ENCODE results near the gene WDR48.
"Not testable (repeated sequence)": the region's sequence is repeated elsewhere in the genome, so short reads cannot be mapped to it uniquely, and the experiment has no call there.

The WDR48 gene

DNA sequence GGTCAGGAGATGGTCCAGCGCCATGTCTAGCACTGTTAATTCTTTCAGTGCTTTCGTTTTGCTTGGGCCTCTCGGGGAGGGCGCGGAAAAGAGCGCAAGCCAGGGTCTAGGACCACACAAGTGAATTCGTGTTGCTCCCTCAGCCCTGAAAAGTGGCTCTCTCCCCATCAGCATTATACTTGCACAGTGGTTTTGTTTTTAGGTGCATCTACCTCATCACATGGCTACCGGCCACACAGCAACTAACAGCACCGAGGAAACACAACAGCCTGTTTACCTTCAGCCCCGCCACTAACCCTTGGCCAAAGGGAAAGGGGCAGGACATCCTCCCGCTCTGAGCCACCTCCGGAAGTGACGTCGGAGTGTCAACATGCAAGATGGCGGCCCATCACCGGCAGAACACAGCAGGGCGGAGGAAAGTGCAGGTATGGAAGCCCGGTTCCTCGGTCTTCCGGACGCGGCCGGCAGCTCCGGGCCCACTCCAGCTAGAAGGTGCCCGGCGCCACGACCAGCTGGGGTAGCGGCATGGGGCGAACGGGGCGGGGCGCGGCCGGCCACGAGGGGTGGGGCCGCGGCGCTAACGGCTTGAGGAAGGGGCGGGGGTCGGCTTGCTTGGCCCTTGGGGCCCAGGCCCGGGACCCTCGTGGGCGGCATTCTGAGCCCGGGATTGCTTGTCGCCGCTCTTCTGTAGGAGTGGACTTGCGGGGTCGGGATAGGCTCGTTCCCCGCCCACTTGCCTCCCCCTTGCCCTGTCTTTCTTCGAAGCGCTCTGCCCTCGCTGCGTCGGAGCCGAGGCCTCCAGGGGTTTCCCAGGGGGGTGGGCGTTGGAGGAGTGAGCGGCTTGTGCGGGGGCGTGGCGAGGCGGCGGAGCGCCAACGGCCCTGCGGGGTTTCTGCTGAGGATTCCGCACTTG lies at the start of gene WDR48, which contains the start of gene SCN11A:
Gene WDR48, plus strand, starts transcription at position 368 of the 913 bp plus-strand sequence. Its CDS starts 10 bp downstream, at position 378.
Gene SCN11A, minus strand, starts transcription at position 296 of the 913 bp plus-strand sequence. CDS start 101,582 bp downstream, outside the sequence.
- DNase-seq = peak; percentile 70

DNA sequence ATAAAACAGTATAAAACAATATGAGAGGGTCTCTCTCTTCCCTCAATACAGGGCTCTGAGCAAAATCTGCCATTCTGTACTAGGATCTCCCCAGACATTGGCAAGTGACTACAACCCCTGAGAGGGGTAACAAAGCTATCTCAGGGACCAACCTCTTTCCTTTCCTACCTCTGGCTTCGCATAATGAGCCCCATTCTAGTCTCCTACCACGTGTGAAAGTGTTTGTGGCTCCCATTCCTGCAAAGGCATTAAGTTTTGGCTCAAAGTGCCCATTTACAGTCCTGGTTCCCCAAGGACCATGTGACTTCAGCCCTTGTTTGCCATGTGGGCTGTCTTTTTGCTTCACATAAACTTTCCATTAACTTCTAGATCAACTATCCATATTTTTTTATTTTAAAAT lies 46.5 kb upstream of the WDR48 start:
- DNase-seq = no peak

DNA sequence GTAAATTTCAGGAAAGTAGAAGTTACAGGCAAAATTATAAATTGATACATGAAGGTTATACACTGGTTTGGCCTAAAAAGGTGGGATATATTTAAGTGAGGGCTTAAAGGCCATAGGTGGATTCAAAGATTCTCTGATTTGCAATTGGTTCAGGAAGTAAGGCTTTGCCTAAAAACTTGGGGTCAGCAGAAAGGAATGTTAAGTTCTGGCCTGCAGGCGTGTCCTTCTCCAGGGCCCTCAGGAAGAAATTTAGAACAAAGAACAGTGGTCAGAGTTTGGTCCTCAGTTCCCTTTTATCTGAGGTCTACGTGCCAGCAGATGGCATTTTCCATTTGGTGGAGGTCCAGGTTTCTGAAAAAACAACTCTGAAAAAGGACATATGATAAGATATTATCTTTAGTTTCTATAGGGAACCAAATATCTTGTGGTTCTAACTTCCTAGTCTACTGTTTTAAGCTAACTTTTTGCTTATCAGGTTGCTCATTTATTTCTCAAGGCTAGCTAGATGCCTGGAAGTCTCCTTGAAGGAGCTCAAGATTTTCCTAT lies 40.6 kb upstream of the WDR48 start:
- no peak for DNase-seq

DNA sequence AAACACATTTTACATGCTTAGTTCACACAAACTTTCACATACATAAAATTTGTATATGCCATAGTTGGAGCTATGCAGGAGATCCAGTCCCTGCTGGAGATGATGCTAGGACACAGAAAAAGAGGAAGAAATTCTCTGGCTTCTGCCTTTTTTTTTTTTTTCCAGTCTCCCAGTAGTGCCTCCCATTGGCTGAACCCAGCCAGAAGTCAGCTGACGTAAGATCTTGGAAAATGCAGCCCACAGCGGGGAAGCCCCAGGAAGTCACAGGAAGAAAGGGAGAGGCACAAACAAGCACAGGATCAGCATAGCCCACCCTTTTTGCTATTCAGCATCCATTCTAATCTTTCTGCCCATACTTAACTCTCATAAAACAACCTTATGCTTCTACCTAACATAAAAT lies 38.5 kb upstream of the WDR48 start:
- DNase-seq = no peak

DNA sequence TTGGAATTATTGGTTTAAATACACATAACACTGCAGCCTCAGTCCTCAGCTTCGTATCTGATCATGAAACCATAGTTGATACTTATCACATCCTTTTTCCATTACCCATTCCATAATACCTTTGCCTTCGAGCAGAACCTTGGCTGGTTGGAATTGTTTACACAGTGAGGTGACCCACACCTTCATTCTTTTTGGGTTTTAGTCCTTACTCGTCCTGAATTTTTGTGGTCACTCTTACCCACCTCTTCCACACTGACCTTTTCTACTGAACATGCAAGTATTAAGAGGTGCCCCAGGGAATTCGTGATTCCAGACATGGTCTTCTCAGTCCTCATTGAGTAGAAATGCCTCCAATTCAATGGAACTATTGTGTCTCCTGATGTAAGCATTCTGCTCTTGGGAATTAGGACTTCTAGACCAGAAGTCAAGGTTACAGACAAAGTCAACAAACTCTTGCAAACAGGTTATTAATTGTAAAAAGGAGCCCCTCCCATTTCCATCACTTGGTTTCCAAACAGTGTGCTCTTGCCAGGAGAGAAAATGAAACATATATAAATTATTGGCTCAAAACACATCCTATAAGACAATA lies 37.8 kb upstream of the WDR48 start:
- DNase-seq = no peak

DNA sequence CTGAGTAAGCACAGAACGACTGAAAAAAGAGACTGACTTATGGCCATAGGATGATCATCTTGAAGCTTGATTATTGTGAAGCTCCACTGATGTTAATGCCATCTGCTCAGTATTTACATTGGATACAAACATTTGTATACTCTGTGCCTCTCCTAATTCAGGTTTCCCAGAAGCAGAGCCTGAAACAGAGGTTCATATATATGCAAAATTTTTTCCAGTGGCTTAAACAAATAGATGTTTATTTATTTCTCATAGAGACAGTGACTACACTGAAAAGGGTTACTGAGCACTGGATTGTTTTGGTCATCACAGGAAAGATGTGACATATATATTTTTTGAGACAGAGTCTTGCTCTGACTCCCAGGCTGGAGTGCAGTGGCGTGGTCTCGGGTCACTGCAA lies 36.4 kb upstream of the WDR48 start:
- DNase-seq = no peak

DNA sequence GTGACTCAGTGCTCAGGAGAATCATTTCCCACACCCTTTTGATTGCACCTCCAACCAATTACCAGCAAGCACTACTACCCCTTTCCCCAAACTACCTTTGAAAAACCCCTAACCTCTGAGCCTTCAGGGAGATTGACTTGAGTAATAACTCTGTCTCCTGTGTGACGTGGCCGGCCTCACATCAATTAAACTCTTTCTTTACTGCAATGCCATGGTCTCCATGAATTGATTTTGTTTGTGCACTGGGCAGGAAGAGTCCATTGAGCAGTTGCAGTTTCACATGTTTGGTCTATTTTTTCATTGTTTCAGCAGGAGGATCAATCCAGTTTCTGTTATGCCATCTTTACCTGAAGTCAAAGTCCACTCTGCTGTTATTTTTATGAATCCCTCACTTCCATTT lies 32.5 kb upstream of the WDR48 start:
- DNase-seq = no peak

DNA sequence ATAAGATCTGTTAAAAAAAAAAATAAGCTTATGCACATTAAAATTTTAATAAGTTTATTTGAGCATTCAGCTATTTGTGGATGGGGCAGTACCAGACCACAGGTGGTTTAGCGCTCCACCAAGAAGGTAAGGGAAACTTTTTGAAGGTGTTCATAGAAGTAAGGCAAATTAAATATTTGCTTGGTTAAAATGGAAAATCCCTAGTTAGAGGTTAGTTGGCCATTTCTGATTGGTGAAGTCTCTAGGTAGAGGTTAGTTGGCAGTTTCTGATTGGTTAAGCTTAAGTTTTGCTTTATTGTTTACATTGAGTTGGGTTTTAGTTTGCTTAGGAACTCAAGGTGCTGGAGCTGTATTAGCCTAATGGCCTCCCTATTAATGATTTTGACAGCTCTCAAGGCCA lies 30.8 kb upstream of the WDR48 start:
- DNase-seq = no peak

DNA sequence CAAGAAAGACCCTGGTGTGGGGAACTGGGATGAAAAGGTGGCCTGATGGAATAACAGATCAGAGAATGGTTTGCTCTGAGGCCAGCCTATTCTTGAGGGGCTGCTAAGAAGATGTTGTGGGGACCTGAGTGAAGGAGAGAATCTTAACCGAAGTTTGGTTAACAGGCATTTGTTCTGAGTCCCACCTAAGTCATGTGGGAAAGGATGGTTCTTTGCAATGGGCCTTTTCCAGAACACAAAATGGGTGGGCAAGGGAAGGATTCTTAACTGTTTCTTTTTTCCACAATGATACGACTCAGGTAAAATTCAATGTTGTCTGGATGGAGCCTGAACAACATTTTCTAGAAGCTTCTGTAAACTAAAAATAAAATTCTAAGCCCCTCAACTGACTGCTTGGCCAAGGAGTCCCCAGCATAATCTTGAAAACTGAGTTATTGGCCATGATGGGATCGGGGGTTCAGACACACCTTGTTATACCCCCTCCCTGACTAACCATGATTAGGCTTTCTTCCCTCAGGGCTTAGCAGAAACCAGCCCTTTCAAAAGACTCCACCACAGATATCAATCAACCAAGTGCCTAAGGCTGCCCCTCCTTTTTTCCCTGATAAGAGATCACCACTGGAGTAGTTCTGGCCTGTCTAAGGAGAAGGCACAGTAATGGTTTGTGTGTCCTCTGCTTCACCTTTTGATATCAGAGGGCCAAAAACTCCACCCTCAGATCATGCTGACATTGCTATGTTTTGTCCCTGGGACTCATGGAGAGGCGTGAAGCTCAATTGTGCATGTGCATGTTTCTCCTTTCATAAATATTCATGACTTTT lies 30.1 kb upstream of the WDR48 start:
- no peak for DNase-seq

DNA sequence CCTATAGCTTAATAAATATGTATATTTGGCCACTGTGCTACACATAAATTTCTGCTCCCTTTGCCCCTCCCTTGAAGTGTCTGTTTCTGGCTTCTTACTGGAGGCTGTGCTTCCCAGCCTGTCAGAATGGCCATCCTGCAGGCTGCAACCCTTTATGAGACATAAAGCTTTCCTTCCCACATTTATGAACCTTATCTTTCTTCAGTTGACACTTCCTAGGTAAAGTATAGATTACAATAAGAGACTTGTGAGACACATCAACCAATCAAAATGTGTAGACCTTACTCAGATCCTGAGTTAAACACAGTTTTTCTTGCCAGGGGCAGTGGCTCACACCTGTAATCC lies 29.6 kb upstream of the WDR48 start:
- no peak for DNase-seq

DNA sequence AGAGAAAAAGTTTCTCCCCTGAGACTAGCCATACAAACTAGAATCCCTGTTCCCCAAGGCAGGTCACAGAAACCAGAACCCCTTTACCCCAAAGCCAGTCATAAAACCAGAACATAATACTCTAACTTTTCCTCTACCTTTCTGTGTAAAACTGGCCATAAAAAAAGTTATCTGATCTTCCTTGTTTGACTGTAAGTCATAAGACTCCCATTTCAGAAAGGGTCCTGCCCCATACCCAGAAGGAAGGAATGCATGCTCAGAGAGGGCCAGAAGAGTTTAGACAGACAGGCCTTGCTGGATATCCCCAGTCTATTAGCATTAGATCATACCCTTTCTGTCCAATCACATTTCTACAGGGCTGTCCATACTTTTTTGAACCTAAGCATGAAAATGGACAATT lies 27.3 kb upstream of the WDR48 start:
- no peak for DNase-seq

DNA sequence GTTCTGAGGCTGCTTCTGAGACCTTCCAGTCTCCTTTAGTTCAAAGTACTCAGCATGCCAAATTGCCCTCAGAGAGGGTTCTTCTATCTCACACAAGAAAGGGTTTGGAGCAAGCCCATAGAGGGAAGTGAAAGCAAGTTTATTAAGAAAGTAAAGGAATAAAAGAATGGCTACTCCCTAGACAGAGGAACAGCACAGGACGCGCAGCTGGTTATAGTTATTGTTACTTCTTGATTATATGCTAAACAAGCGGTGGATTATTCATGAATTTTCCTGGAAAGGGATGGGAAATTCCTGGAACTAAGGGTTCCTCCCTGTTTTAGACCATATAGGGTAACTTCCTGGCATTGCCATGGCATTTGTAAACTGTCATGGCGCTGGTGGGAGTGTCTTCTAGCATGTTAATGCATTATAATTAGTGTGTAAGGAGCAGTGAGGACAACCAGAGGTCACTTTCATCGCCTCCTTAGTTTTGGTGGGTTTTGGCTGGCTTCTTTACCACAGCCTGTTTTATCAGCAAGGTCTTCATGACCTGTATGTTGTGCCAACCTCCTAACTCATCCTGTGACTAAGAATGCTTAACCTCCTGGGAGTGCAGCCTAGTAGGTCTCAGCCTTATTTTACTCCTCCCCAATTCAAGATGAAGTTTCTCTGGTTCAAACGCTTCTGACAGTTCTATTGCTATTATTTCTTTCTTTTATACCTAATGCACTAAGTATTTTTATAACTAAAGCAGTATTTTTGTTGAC lies 26.4 kb upstream of the WDR48 start:
- DNase-seq = no peak

DNA sequence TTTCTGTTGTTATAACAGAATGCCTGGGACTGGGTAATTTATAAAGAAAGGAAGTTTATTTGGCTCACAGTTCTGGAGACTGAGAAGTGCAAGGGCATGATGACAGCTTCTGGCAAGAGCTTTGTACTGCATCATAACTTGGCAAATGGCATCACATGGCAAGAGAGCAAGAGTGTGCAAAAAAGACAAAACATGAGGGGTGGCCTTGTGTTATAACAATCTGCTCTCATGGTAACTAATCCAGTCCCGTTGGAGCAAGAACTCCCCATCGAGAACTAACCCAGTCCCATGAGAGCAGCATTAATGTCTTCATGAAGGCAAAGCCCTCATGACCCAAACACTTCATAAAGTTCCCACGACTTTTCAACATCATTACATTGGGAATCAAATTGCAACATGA lies 23.3 kb upstream of the WDR48 start:
- no peak for DNase-seq

DNA sequence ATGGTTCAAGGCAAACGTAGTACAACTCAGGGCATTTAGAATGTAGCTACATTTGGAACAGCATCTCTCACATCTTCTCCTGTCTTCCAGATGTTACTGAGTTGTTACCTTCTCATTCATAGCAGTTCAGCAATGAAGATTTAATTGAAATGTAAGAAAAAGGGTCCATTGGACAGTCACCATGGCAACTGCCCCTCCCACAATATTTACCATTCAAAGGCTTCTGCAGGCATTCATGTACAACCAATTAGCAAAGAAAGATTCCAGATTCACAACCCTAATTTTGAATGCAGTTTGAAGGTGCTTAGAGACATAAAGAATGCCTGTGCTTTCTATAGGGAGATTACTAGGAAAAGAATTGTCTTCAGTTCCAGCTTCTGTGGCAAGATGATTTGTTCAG lies 22.3 kb upstream of the WDR48 start:
- no peak for DNase-seq

DNA sequence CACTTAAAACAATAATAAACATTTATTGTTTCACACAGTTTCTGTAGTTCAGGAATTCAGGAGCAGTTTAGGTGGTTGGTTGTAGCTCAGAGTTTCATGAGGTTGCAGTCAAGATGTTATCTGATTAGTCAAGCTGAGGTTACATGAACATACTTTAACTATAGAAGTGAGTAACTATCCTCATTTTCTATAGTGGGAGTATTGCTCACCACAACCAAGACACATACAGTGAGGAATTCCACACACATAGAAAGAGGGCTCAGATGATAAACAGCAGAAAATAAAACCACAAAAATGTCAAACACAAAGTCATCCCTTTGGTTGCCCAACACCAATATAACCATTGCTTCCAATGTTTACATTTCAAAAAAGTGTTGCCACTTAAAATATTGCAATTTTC lies 13.7 kb upstream of the WDR48 start:
- DNase-seq = no peak

DNA sequence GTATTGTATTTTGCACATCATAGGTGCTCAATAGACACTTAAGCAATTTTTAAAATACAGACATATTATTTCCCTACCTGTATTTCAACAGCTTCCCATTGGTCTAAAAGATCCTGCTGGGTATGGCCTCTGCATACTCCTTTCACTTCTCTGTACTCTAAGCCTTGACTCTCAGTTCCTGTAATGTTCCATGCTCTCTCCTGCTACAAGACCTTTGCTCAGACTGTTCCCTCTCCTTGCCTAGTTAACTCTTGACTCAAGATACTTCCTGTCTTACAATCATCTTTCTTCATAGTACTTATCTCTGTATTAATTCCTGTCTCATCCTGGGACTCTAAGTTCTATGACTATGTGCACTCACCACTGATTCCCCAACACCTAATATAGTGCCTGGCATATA lies 1.8 kb upstream of the WDR48 start:
- DNase-seq = no peak

DNA sequence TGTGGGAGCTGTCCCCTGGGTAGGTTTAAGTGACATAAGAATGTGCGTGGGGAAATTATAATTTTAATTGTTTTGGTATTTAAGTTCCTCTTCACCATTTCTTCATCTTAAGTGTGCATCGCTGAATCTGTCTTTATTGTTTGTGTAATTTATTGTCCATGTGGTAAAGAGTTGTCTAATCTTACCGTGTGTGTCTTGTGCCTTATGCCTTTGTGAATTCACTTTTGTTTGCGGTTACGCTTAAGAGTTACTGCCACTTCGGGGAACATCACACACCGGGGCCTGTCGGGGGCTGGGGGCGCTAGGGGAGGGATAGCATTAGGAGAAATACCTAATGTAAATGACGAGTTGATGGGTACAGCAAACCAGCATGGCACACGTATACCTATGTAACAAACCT lies 767 bp downstream of the WDR48 start:
- DNase-seq = no peak

DNA sequence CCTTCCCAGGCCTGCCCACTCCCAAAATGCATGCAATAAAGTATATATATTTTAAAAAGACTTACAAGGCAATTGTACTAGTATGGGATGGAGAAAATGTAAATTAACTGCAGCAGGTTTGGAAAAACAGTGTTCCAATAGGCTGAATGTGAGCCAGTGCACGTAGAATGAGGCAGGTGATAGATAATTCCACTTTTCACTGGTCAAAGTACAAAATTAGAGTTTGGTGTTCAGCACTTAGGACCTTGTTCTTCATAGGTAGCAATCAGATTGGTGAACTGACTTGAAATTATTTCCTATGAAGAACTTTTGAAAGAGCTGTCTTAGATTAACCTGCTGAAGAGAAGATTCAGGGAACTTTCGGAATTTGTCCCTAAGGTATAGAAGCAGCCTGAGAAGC lies 1.9 kb downstream of the WDR48 start:
- DNase-seq = no peak

DNA sequence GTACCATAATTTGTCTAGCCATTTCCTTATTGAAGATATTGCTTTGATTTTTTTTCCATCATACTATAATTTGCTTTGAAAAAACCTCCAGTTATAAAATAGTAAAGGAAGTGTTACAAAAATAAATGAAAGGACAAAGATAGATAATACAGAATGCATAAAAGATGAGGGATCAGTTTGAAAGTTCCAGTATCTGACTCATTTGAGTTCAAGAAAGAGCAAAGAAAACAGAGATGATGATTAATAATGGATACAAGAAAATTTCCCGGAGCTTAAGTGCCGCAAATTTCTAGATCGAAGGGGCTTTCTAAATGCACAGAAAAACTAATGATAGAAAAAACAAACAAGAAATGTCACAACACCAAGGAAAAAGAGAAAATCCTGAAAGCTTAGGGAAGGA lies 4.3 kb downstream of the WDR48 start:
- DNase-seq = no peak

DNA sequence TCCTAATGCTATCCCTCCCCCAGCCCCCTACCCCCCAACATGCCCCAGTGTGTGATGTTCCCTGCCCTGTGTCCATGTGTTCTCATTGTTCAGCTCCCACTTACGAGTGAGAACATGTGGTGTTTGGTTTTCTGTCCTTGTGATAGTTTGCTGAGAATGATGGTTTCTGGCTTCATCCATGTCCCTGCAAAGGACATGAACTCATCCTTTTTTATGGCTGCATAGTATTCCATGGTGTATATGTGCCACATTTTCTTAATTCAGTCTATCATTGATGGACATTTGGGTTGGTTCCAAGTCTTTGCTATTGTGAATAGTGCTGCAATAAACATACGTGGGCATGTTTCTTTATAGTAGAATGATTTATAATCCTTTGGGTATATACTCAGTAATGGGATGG lies 9.4 kb downstream of the WDR48 start:
- DNase-seq = not testable (repeated sequence)

DNA sequence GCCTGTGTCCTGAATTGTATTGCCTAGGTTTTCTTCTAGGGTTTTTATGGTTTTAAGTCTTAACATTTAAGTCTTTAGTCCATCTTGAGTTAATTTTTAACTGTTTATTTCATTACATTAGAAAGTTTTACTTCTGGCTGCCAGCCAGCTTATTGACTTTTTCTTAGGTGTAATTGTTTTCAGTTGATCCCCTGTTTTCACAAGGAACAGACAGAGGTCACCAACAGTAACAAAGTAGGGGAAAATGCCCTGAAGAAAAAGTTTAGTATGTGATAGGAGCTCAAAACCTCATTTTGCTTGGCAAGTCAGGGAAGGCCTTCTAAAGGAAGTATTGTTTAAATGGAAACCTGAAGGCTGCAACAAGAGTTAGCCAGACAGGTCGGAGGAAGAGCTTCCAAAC lies 10.4 kb downstream of the WDR48 start:
- DNase-seq = no peak

DNA sequence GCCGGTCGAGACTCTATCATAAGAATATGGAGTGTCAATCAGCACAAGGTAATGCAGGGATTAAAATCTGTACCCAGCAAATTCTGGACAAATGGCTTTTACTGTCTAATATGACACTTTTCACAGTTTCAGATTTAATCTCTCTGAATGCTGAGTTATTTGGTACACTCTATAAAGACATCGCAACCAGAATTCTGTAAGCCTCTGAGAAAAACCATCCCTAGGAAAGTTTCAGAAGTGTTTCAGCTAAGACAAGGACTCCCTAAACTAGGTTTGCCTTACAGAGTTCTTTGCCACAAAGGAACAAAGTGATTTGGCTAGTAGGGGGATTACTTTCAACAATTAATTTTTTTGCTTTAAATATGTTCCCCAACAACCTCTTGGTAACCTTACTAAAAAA lies 11.3 kb downstream of the WDR48 start:
- no peak for DNase-seq

DNA sequence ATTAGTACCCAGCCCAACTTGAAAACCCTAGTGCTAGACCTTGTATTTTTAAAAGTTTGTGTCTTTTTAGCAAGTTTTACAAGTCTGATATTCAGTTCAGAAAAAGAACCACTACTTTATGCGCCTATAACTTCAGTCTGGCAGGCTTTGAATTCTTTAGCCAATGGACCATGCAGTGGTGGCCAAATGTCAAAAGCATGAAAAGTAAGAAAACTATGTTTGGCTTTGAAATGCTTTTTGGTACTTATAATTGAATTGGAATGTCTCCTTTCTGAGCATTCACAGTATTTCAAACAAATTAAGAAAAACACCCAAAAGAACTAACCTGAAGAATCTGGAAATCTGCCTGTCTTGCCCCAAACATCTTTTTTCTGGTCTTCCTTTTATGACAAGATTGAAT lies 12.8 kb downstream of the WDR48 start:
- no peak for DNase-seq

All from SHP77 treated with DMSO at 0.1 percent for 48 hours (cell line).